Stomach (tissue), 9 donors: ENCODE measurements around the gene ATXN1. TPM values are rescaled to one million over a fixed set of nuclear protein-coding genes. Genes with fewer than 3 reads are reported as not detected.

Source experiments
- DNase-seq, 2 donors: peaks; one replicate each; pipeline versions ENCODE4 v3.0.0 to v3.0.0-alpha.2; 2013 to 2019
- H3K27ac ChIP-seq, 5 donors: fragments of 200-600 bp in 4 of 5; sonication (generic) in 4 of 5; one replicate each; pipeline ENCODE4 v1.5.1; 2013 to 2019; ENCODE audit warnings: mild to moderate bottlenecking in 1 of 5, moderate library complexity in 1 of 5
- H3K27me3 ChIP-seq, 3 donors: fragments of 200-600 bp; sonication (generic); one replicate each; pipeline ENCODE4 v1.5.1; 2017 to 2019; ENCODE audit warnings: mixed run types in 1 of 3
- H3K36me3 ChIP-seq, 4 donors: fragments of 200-600 bp; sonication (generic); 1 replicate in 3 of 4; 2 replicates in 1 of 4; pipeline ENCODE4 v1.5.1; 2016 to 2019
- H3K4me1 ChIP-seq, 4 donors: fragments of 200-600 bp; sonication (generic); one replicate each; pipeline ENCODE4 v1.5.1; 2016 to 2019
- H3K4me3 ChIP-seq, 4 donors: fragments of 200-600 bp; sonication (generic) in 3 of 4; one replicate each; pipeline ENCODE4 v1.5.1; 2016 to 2019; ENCODE audit warnings: mild to moderate bottlenecking in 1 of 4
- H3K9me3 ChIP-seq, 4 donors: fragments of 200-600 bp; sonication (generic); one replicate each; pipeline ENCODE4 v1.5.1; 2016 to 2019
- EP300 ChIP-seq: sonication (generic); formaldehyde crosslinking; IDR thresholded peaks from one replicate; pipeline ENCODE4 v1.6.1; 2017; ENCODE audit warnings: antibody characterized with exemption
- POLR2A ChIP-seq, 4 donors: fragments of 450-650 bp; IDR thresholded peaks; one replicate each; pipeline ENCODE4 v1.6.1; 2016; ENCODE audit warnings: antibody characterized with exemption in 4 of 4, control low read depth in 2 of 4, mild to moderate bottlenecking in 1 of 4, moderate library complexity in 1 of 4
- POLR2AphosphoS5 ChIP-seq, 3 donors: sonication (generic); formaldehyde crosslinking; IDR thresholded peaks; one replicate each; pipeline ENCODE4 v1.6.1; 2016; ENCODE audit warnings: antibody characterized with exemption in 3 of 3
- WGBS, 5 donors: extraction: QIAGEN DNeasy Blood & Tissue Kit in 3 of 5; methylation state at CpG; one replicate each; pipeline versions ENCODE4 v1.1.5 to v1.1.7; 2013 to 2018; 5-methylcytosine and 5-hydroxymethylcytosine counted together
- intact Hi-C: fragments of 100-400 bp; cut with DNase I; formaldehyde crosslinking; loops from one replicate; pipeline ENCODE4 v1.15.1; 2023; ENCODE audit warnings: low total_unique reads
- polyA plus RNA-seq, 3 donors: library from polyadenylated mRNA; stranded (reverse); fragments of 200-250 nt; gene quantifications; one replicate each; pipeline ENCODE4 v1.2.3, GENCODE V29; 2013
- total RNA-seq, 5 donors: library from RNA; depleted of rRNA; stranded (reverse); fragments of >200 nt; gene quantifications; one replicate each; pipeline versions ENCODE4 v1.1.0 to v1.2.3, GENCODE V29; 2014 to 2016
- TF ChIP-seq, protein P1 (sequence below), 7 experiments: fragments of 450-650 bp in 4 of 7; fragments of 200-600 bp in 3 of 7; sonication (generic) in 3 of 7; IDR thresholded peaks; one replicate each; pipeline ENCODE4 v1.5.1; 2016 to 2019; ENCODE audit warnings: antibody characterized with exemption in 7 of 7, control low read depth in 2 of 7, mild to moderate bottlenecking in 1 of 7
- donor health status: healthy with polysubstance abuse.
- donor health status: Bipolar disorder and iron deficiency.
- donor health status: healthy.

The ATXN1 gene
- total and polyA plus RNA-seq, 8 donors, result 5.2 to 106 (median 39.0) TPM

DNA sequence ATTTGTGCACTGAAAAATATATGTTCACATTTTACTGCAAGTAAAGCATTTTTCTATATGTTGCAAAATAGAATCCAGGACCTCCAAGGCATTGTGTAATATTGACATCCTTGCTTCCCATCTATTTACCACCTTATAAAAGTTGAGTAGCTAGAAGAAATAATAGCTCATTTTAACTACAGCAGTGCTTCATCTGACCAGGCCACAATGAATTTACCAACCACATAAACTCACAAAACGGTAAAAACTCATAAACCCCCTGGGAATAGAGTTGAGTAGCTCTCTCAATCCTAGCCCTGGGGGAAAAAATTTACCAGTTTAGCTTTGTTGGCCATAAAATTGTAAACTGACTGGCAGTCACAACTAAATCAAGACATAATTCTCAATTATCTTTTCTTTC, 3.9 kb downstream of the ATXN1 start:
- H3K4me1 ChIP-seq, result peaks cover 37 to 70% (median 53%) of the 10 kb centered on the region in 4 donors
- TF ChIP-seq EP300 (no peak), POLR2AphosphoS5 (IDR thresholded peaks at IDR 0.05) (no peak), POLR2A (IDR thresholded peaks at IDR 0.05) (no peak)
- TF ChIP-seq, protein P1, sequence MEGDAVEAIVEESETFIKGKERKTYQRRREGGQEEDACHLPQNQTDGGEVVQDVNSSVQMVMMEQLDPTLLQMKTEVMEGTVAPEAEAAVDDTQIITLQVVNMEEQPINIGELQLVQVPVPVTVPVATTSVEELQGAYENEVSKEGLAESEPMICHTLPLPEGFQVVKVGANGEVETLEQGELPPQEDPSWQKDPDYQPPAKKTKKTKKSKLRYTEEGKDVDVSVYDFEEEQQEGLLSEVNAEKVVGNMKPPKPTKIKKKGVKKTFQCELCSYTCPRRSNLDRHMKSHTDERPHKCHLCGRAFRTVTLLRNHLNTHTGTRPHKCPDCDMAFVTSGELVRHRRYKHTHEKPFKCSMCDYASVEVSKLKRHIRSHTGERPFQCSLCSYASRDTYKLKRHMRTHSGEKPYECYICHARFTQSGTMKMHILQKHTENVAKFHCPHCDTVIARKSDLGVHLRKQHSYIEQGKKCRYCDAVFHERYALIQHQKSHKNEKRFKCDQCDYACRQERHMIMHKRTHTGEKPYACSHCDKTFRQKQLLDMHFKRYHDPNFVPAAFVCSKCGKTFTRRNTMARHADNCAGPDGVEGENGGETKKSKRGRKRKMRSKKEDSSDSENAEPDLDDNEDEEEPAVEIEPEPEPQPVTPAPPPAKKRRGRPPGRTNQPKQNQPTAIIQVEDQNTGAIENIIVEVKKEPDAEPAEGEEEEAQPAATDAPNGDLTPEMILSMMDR (IDR thresholded peaks at IDR 0.05), result no peak
- intact Hi-C loops, result no loop called here
- DNase-seq, result no peak
- no peaks in the 10 kb centered on the region for H3K9me3 ChIP-seq
- H3K4me3 ChIP-seq, result no peak overlapping the region
- WGBS, 5 donors, result 59 to 78% (median 70%) methylated on average over 1 of the region's 1 CpG
- H3K36me3 ChIP-seq, result peaks cover 0 to 3% (median 0%) of the 10 kb centered on the region in 4 donors
- no peaks in the 10 kb centered on the region for H3K27me3 ChIP-seq
- H3K27ac ChIP-seq, result no peak overlapping the region

GRCh38 chr6:16756660-16757255, 4.5 kb downstream of the ATXN1 start:
- TF ChIP-seq, protein P1 (IDR thresholded peaks at IDR 0.05), result no peak
- TF ChIP-seq POLR2AphosphoS5 (IDR thresholded peaks at IDR 0.05), result no peak
- TF ChIP-seq POLR2A (IDR thresholded peaks at IDR 0.05), result no peak
- TF ChIP-seq EP300, result no peak
- H3K9me3 ChIP-seq, result no peaks in the 10 kb centered on the region
- H3K36me3 ChIP-seq, result peaks cover 0 to 3% (median 0%) of the 10 kb centered on the region in 4 donors
- no peak overlapping the region for H3K27ac ChIP-seq
- WGBS, 5 donors, result 47 to 63% (median 51%) methylated on average over 5 of the region's 5 CpGs
- no peak overlapping the region for H3K4me3 ChIP-seq
- H3K27me3 ChIP-seq, result no peaks in the 10 kb centered on the region
- peaks cover 35 to 75% (median 57%) of the 10 kb centered on the region in 4 donors for H3K4me1 ChIP-seq
- intact Hi-C loops, result no loop called here
- no peak for DNase-seq

- no peaks in the 10 kb centered on the region for H3K27me3 ChIP-seq
- intact Hi-C loops, result no loop called here
- no peak overlapping the region for H3K27ac ChIP-seq
- no peak for TF ChIP-seq POLR2A (IDR thresholded peaks at IDR 0.05)
- TF ChIP-seq EP300, result no peak
- TF ChIP-seq POLR2AphosphoS5 (IDR thresholded peaks at IDR 0.05), result no peak
- TF ChIP-seq, protein P1 (IDR thresholded peaks at IDR 0.05), result no peak
- peaks cover 35 to 88% (median 62%) of the 10 kb centered on the region in 4 donors for H3K4me1 ChIP-seq
- peaks cover 0 to 7% (median 0%) of the 10 kb centered on the region in 4 donors for H3K36me3 ChIP-seq
- 59 to 81% (median 66%) methylated on average over 3 of the region's 3 CpGs for WGBS, 5 donors
- no peak for DNase-seq
- no peaks in the 10 kb centered on the region for H3K9me3 ChIP-seq
- H3K4me3 ChIP-seq, result no peak overlapping the region
Observed at GRCh38 chr6:16755544-16755943, 5.7 kb downstream of the ATXN1 start.

GRCh38 chr6:16754876-16755275, 6.4 kb downstream of the ATXN1 start:
- peaks cover 35 to 94% (median 66%) of the 10 kb centered on the region in 4 donors for H3K4me1 ChIP-seq
- peak in 1 of 2 donors; percentile 42 for DNase-seq
- no peaks in the 10 kb centered on the region for H3K9me3 ChIP-seq
- H3K4me3 ChIP-seq, result no peak overlapping the region
- intact Hi-C loops, result no loop called here
- peak overlapping the region in 3 of 5 donors; percentile 7 to 37 (median 28) for H3K27ac ChIP-seq
- H3K27me3 ChIP-seq, result no peaks in the 10 kb centered on the region
- peaks cover 0 to 7% (median 3%) of the 10 kb centered on the region in 4 donors for H3K36me3 ChIP-seq
- no peak for TF ChIP-seq POLR2AphosphoS5 (IDR thresholded peaks at IDR 0.05)
- TF ChIP-seq, protein P1 (IDR thresholded peaks at IDR 0.05), result no peak
- TF ChIP-seq POLR2A (IDR thresholded peaks at IDR 0.05), result no peak
- no peak for TF ChIP-seq EP300
